LNCAP (cell line): ENCODE data around the gene PLD5.

Source experiments
- TF ChIP-seq, protein P1 (sequence below): fragments of 450-650 bp; IDR thresholded peaks from 2 replicates; pipeline ENCODE4 v1.5.1; 2017; ENCODE audit warnings: mild to moderate bottlenecking

Gene PLD5

DNA sequence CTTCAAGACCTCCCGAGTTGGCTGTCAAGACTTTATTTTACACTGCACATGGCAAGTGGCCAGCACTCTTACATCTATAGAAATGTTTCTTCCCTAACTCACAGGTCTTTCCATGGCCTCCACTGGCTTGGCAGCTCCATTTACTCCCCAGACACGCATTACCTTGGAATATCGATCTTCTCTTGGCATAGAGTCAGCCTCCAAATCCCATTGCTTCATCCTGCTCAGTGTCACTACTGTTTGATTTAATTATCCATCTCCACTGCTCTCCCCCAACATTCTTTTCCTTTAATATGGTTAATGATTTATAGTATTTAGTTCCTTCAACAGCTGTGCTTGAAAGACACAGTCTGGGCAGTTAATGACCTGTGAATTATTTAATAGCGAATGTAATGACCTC lies 284.4 kb downstream of the PLD5 start:
- TF ChIP-seq, protein P1, sequence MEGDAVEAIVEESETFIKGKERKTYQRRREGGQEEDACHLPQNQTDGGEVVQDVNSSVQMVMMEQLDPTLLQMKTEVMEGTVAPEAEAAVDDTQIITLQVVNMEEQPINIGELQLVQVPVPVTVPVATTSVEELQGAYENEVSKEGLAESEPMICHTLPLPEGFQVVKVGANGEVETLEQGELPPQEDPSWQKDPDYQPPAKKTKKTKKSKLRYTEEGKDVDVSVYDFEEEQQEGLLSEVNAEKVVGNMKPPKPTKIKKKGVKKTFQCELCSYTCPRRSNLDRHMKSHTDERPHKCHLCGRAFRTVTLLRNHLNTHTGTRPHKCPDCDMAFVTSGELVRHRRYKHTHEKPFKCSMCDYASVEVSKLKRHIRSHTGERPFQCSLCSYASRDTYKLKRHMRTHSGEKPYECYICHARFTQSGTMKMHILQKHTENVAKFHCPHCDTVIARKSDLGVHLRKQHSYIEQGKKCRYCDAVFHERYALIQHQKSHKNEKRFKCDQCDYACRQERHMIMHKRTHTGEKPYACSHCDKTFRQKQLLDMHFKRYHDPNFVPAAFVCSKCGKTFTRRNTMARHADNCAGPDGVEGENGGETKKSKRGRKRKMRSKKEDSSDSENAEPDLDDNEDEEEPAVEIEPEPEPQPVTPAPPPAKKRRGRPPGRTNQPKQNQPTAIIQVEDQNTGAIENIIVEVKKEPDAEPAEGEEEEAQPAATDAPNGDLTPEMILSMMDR: no peak

GRCh38 chr1:242239398-242239797 lies 285.1 kb downstream of the PLD5 start:
- TF ChIP-seq, protein P1: no peak

DNA sequence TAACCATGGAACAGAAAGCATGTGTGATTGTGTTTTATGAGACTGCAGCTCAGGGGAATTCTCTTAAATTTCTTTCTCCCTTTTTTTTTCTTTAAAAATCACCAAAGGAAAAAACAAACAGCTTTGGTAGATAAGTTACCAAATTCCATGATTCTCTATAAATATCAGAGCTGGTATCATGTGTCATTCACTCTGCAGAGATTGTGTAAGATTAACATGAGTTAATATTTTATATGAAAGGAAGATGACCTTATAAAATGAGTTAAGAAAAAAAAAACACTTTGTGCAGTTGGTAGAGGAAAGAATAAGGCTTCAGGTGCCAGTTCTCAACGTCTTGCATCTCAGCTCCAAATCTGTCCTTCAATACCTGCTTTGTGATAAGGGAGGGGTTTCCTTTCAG lies 287.4 kb downstream of the PLD5 start:
- TF ChIP-seq, protein P1: no peak

DNA sequence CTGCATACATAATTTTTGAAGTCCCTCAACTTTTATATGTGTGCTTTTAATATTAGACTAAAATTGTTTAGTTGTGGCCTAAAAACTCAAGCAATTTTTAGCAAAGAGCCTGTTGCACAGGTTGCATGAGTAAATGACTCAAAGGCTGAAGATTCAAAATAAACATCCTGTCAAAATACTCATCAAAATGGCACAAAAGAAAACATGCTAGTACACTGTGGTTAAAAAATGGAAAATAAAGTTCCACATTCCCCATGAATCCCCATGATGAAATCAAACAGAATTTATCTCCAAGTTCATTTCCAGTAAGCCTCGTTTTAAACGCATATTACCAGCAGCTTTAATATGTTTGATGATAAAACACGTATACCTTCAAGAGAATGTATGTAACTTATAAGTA lies 295.5 kb downstream of the PLD5 start:
- TF ChIP-seq, protein P1: no peak

GRCh38 chr1:242225767-242226573 lies 298.5 kb downstream of the PLD5 start:
- TF ChIP-seq, protein P1: no peak

- TF ChIP-seq, protein P1: no peak
Measured at GRCh38 chr1:242224461-242224860, 300.0 kb downstream of the PLD5 start.

DNA sequence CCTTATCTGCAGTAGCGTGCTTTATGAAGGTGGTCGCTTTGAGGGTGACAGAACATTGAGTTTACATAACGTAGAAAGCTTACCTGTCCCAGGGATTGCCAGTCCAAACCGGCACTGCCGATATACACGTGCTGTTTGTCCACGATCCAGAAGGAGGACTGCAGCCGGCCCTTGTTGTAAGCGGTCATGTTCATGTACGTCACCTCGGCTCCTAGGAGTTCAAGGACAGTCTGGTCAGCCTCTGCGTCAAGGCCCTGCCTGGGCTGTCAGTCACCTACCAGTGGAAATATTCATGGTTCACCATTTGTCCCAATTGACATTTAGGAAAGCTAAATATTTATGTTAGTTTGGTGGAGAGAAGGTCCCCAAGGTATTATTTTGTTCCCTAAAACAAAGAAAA lies 304.6 kb downstream of the PLD5 start:
- TF ChIP-seq, protein P1: no peak
